GM19463 (cell line): ENCODE measurements around the gene ZG16.

Source experiments
- ATAC-seq: cut with Tn5 transposase; IDR thresholded peaks from one replicate; pipeline ENCODE4 v1.9.1; 2021; ENCODE audit warnings: mild to moderate bottlenecking, moderate library complexity; ENCODE audit not compliant: unreplicated experiment

The ZG16 gene

GRCh38 chr16:29807426-29808218, 29.6 kb downstream of the ZG16 start:
- peak; percentile 24 for ATAC-seq

- ATAC-seq: no peak
Measured at GRCh38 chr16:29808219-29808900, 30.3 kb downstream of the ZG16 start.

DNA sequence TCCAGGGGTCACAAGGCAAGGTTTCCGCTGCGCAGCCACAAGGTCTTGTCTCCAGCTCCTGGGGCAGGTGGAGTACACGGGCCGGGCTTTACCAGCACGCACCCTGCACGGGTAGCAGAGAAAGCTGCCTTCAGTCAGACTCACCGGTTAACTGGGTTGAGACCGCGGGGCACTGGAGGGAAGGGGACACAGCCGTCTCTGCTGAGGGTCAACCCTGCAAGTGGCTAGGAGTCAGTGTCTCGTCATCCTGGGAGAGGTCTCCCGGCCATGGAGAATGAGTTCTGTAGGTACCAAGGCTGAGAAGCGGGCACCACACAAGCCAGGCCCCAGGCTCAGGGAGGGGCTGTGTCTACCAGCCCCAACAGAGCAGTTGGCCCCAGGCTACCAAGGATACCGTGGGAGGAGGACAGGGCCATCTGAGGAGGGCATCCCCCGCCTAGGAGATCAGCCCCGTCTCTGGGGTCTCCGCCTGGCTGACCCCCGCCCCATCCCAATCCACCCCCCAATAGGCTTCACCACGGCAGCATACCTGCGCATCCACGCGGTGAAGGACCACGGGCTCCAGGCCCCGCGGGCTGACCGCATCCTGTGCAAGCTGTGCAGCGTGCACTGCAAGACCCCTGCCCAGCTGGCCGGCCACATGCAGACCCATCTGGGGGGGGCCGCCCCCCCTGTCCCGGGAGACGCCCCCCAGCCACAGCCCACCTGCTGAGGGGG, 31.1 kb downstream of the ZG16 start:
- ATAC-seq: no peak

- no peak for ATAC-seq
Measured at GRCh38 chr16:29809850-29810698, 32.0 kb downstream of the ZG16 start.

- ATAC-seq: no peak
Measured at GRCh38 chr16:29810699-29811169, 32.7 kb downstream of the ZG16 start.

GRCh38 chr16:29811170-29811895, 33.3 kb downstream of the ZG16 start:
- peak; percentile 44 for ATAC-seq

DNA sequence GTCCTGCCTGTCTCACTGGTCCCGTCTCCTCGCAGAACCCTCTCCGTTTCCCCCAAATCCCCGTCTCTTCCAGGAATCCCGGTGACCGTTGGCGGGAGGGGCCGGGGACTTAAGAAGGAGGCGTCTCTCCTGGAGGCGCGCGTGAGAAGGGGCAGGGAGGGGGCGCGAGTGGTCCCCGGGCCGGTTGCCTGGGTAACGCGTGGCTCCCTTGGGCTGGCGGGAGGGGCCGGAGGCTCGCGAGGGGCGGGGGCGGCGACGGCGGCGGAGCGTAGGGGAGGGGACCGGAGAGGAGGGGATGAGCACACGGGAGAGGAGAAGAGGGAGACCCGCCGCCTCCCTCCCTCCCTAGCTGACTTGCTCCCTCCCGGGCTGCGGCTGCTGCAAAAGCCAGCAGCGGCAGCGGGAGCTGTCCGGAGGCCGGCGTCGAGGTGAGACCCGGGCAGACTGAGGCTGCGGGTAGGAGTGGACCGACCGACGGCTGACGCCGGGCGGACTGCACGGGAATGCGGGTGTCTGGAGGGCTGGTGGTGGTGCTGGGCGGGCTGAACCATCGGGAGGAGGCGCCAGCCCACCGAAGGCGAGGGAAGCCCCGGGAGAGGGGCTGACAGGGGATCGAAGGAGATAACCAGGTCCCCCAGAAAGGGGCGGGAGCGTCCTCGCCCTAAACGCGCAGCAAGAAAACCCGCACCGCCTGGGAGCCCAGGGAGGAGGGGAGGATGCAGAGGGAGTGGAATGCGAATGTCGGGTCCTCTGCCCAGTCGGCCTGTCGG, 34.0 kb downstream of the ZG16 start, which contains the start of gene PRRT2:
Gene PRRT2, plus strand, starts transcription at position 298 of the 770 bp plus-strand sequence. CDS start 862 bp downstream, outside the sequence.
- no peak for ATAC-seq

GRCh38 chr16:29812754-29813643, 34.9 kb downstream of the ZG16 start:
- ATAC-seq: no peak

DNA sequence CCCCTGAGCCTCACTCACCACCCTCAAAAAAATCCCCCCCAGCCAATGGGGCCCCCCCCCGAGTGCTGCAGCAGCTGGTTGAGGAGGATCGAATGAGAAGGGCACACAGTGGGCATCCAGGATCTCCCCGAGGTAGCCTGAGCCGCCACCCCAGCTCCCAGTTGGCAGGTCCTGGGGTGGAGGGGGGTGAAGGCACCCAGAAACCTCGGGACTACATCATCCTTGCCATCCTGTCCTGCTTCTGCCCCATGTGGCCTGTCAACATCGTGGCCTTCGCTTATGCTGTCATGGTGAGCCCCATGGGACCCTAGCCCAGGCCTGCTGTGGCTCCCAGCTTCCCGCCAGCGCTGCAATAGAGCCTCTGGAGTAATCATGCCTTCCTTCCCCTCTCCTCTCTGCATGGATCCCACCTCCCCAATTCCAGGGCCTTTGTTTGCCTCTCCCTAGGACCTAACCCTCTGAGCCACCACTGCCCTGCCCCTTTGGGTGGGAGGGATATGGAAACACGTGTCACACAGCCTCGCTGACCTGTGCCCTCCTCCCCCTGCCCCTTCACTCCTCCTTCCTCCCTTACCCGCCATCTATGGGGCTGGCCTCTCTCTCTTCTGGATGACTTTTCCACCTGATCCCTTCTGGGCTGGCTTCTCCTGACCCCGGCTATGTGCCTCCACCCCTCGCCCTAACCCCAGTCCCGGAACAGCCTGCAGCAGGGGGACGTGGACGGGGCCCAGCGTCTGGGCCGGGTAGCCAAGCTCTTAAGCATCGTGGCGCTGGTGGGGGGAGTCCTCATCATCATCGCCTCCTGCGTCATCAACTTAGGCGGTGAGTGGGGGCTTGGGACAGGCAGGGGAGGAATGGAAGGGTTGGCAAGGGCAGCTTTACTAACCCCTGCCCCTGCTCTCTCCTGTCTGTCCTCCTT, 35.8 kb downstream of the ZG16 start:
- ATAC-seq: no peak

DNA sequence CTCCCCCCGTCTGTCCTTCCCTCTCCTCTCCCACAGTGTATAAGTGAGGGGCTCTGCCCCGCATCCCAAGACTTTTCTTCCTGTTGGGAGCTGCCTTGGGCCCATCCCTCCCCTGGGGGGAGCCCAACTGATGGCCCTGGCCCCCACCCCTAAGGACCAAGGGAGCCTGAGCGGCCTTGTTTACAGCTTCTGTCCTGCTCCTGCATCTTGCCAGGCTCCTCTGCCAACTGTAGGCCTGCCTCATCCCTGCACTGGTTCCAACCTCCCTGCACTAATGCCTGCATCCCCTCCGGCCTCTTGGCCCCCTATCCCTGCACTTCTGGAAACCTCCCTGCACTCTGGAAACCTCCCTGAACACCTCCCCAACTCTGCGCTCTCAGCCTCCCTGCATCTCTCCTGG, 36.5 kb downstream of the ZG16 start:
- no peak for ATAC-seq

DNA sequence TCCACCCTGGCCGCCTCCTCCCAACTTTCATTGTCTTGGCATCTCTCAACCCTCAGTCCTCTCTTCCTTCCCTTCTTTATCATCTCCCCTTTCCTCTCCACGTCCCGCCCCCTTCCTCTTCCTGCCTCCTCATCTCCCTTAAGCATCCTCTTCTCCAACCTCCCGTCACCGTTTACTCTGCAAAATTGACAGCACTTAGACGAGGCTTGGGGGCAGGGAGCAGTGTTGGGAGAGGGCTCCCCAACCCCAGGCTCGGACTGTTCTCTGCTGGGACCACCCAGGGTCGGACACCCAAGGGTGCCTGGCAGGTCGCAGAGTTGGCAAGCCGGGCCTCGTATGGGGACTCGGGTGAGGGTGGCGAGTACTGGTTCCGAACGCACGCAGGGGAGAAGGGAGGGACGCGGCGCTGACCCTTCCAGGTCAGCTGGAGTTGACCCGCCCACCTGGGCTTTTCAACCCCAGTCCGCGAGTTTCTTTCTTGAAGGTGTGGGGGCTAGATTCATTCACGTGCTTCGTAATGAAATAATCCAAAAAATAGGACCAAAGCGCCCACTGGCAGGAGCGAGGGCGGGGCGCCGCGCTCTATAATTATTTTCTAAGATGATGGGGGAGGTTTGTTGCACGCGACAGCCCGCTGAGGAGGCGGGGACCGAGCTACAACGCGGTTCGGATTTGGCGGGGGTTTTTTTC, 37.1 kb downstream of the ZG16 start:
- no peak for ATAC-seq

DNA sequence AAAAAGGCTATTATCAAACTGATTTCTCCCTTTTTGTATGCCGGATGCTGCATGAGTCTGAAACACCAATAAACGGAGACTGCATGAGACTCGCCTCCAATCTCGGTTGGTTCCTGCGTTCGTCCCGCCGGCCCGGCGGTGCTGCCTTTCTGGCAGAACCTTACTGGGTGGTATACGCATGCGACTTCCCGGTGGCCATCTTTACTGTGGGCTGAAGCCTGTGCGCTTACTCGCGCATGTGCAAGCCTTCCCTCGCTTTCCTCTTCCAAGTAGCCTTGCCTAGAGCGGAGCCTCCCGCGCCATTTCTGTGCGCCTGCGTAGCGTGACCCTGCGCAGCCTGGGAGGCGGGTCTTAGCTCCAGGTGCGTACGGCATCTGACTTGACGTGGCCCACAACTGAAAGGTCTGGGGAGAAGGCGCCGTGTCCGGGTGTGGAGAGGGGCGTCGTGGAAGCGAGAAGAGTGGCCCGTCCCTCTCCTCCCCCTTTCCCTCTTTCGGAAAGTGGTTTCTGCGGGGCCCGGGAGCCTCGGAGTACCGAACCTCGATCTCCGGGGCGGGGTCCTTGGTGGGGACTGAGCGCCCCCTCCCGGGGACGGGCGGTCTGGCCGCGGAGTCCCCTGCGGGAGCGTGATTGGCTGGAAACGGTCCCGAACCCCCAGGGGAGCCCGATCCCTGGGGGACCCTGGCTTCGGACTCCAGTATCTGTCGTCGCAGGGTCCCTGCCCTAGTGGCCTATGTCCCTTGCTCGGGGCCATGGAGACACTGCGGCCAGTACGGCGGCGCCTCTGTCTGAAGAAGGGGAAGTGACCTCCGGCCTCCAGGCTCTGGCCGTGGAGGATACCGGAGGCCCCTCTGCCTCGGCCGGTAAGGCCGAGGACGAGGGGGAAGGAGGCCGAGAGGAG, 38.0 kb downstream of the ZG16 start, which contains the start of gene PAGR1:
Gene PAGR1, plus strand, starts transcription at position 360 of the 901 bp plus-strand sequence. Its CDS starts 374 bp downstream, at position 734.
- ATAC-seq: peak; percentile 55

DNA sequence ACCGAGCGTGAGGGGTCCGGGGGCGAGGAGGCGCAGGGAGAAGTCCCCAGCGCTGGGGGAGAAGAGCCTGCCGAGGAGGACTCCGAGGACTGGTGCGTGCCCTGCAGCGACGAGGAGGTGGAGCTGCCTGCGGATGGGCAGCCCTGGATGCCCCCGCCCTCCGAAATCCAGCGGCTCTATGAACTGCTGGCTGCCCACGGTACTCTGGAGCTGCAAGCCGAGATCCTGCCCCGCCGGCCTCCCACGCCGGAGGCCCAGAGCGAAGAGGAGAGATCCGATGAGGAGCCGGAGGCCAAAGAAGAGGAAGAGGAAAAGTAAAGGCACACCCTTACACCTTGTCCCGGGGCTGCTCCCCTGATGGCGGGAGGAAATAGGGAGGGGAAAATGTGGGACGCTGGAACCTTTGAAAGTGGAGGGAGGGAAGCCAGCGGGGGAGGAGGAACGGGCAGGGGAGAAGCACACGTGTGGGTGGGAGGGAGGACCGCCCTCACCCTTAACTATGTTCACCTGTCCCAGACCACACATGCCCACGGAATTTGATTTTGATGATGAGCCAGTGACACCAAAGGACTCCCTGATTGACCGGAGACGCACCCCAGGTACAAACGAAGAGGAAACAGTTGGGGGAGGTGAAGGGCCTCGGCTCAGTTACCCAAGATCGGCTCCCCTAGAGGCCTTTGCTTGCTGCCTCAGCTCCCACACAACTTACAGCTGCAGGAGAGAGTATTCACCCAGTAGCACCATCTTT, 38.8 kb downstream of the ZG16 start:
- peak; percentile 14 for ATAC-seq

- no peak for ATAC-seq
Measured at GRCh38 chr16:29818082-29818481, 40.0 kb downstream of the ZG16 start.

DNA sequence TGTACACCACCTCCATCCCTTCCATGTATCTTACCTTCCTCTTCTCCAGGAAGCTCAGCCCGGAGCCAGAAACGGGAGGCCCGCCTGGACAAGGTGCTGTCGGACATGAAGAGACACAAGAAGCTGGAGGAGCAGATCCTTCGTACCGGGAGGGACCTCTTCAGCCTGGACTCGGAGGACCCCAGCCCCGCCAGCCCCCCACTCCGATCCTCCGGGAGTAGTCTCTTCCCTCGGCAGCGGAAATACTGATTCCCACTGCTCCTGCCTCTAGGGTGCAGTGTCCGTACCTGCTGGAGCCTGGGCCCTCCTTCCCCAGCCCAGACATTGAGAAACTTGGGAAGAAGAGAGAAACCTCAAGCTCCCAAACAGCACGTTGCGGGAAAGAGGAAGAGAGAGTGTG, 41.5 kb downstream of the ZG16 start:
- ATAC-seq: no peak
